GM23338 (cell line): ENCODE measurements around the gene ARL17A. TPM values are rescaled to one million over a fixed set of nuclear protein-coding genes. Genes with fewer than 3 reads are reported as not detected.

Experiments used
- polyA plus RNA-seq: library from polyadenylated mRNA; unstranded; fragments of >200 nt; fragmentation: Nextera tagmentation; extraction: Ambion mirVana; gene quantifications from 2 replicates; pipeline ENCODE4 v1.2.1, GENCODE V29; 2016
- small RNA-seq: library from RNA; depleted of rRNA; stranded (forward); fragments of <200 nt; gene quantifications from one replicate; pipeline ENCODE3, GENCODE V24; 2014; ENCODE audit warnings: low replicate concordance
- total RNA-seq: library from RNA; depleted of rRNA; stranded (reverse); fragments of >200 nt; shearing (Covaris generic); gene quantifications from 2 replicates; pipeline ENCODE4 v1.2.3, GENCODE V29; 2014; rRNA removed

ARL17A gene
- total and polyA plus RNA-seq, 2 experiments from 2014 or later: 23.6 to 24.4 TPM

Small RNA genes lying within 50 kb of the gene (small RNA-seq; reads per million reads assigned to genes)
- not detected for gene RN7SL199P

Other genes starting within 250 kb of the ARL17A start
- gene ARL17B, start 217.9 kb downstream of the ARL17A start, total RNA-seq: 11.7 and 18.8 TPM in 2 replicates
- 31.8 and 39.3 TPM in 2 replicates for gene ARL17B, start 217.9 kb downstream of the ARL17A start, polyA plus RNA-seq
- gene LRRC37A2, start 67.2 kb downstream of the ARL17A start, total RNA-seq: 12.2 and 14.6 TPM in 2 replicates
- 14.5 and 16.1 TPM in 2 replicates for gene LRRC37A2, start 67.2 kb downstream of the ARL17A start, polyA plus RNA-seq
- gene NSF, start 11.0 kb upstream of the ARL17A start, total RNA-seq: 23.8 and 26.5 TPM in 2 replicates
- gene NSF, start 11.0 kb upstream of the ARL17A start, polyA plus RNA-seq: 9.5 and 12.5 TPM in 2 replicates
- gene WNT3, start 239.0 kb upstream of the ARL17A start, total RNA-seq: 2.7 and 3.6 TPM in 2 replicates
- 2.8 and 3.4 TPM in 2 replicates for gene WNT3, start 239.0 kb upstream of the ARL17A start, polyA plus RNA-seq